SK-N-SH (cell line): Measurements from ENCODE around the gene TDRD5. TPM values are rescaled to one million over a fixed set of nuclear protein-coding genes. Genes with fewer than 3 reads are reported as not detected.
A peak's percentile ranks its signal among the peaks of the same experiment; 100 is the strongest.

Experiments
- CTCF ChIA-PET: fragments of 300-600, 350-600 bp; formaldehyde crosslinking; extraction: SDS; loops from one replicate; lab custom pipeline; 2021; lab: Yijun Ruan, JAX
- POLR2A ChIA-PET: fragments of 350-600 bp; sonication (Branson Sonifier 250); formaldehyde crosslinking; extraction: SDS; loops from one replicate; lab custom pipeline; 2020; ENCODE audit warnings: antibody characterized with exemption, inconsistent platforms; lab: Yijun Ruan, JAX
- DNase-seq: peaks from one replicate; pipeline ENCODE4 v3.0.0; 2012
- H2AFZ ChIP-seq: fragments of 200-600 bp; sonication (generic); 2 replicates; pipeline ENCODE4 v1.8.1; 2016; ENCODE audit warnings: antibody characterized with exemption, mild to moderate bottlenecking, low read depth
- H3F3A ChIP-seq: fragments of 200-600 bp; sonication (generic); replicated peaks from 2 replicates; pipeline ENCODE3; 2016; ENCODE audit warnings: antibody characterized with exemption, mild to moderate bottlenecking; ENCODE audit not compliant: insufficient read depth
- H3K27ac ChIP-seq, 2 experiments: fragments of 200-500 bp in 1 of 2; fragments of 200-600 bp in 1 of 2; sonication (Bioruptor generic) in 1 of 2; sonication (generic), shearing (Covaris generic) in 1 of 2; 2 replicates each; pipeline versions ENCODE4 v1.5.1 to v1.6.1; 2014 to 2016; ENCODE audit warnings: low read depth in 2 of 2, inconsistent platforms in 1 of 2, low read length in 1 of 2, mild to moderate bottlenecking in 1 of 2, mixed read lengths in 1 of 2
- H3K27me3 ChIP-seq: fragments of 200-600 bp; sonication (generic), shearing (Covaris generic); 2 replicates; pipeline ENCODE4 v1.6.1; 2016; ENCODE audit warnings: mixed run types; ENCODE audit not compliant: insufficient read depth
- H3K36me3 ChIP-seq, 2 experiments: fragments of 200-500 bp in 1 of 2; fragments of 200-600 bp in 1 of 2; sonication (Bioruptor generic) in 1 of 2; sonication (generic) in 1 of 2; replicated peaks in 1 of 2; 2 replicates each; pipeline versions ENCODE3 to v1.5.1; 2014 to 2016; ENCODE audit warnings: low read length in 1 of 2, mild to moderate bottlenecking in 1 of 2; ENCODE audit not compliant: insufficient read depth in 2 of 2, control insufficient read depth in 1 of 2
- H3K4me1 ChIP-seq, 2 experiments: fragments of 200-500 bp in 1 of 2; fragments of 200-600 bp in 1 of 2; sonication (Bioruptor generic) in 1 of 2; sonication (generic), shearing (Covaris generic) in 1 of 2; 2 replicates each; pipeline versions ENCODE4 v1.5.1 to v1.6.1; 2014 to 2016; ENCODE audit warnings: low read depth in 1 of 2, low read length in 1 of 2, mixed run types in 1 of 2; ENCODE audit not compliant: insufficient read depth in 2 of 2, control insufficient read depth in 1 of 2
- H3K4me2 ChIP-seq: fragments of 200-600 bp; sonication (generic), shearing (Covaris generic); 2 replicates; pipeline ENCODE4 v1.6.1; 2017; ENCODE audit warnings: mixed run types
- H3K4me3 ChIP-seq, 2 experiments: fragments of 200-500 bp in 1 of 2; fragments of 200-600 bp in 1 of 2; sonication (Bioruptor generic) in 1 of 2; sonication (generic), shearing (Covaris generic) in 1 of 2; 2 replicates each; pipeline versions ENCODE4 v1.5.1 to v1.8.1; 2014 to 2016; ENCODE audit warnings: low read depth in 2 of 2, inconsistent platforms in 1 of 2, low read length in 1 of 2, mild to moderate bottlenecking in 1 of 2, mixed read lengths in 1 of 2, moderate library complexity in 1 of 2
- H3K79me2 ChIP-seq: fragments of 200-600 bp; sonication (generic); 2 replicates; pipeline ENCODE4 v1.8.1; 2017; ENCODE audit warnings: mild to moderate bottlenecking; ENCODE audit not compliant: insufficient read depth
- H3K9ac ChIP-seq: fragments of 200-600 bp; sonication (generic); 2 replicates; pipeline ENCODE4 v1.6.1; 2017; ENCODE audit warnings: mixed run types
- H3K9me2 ChIP-seq: fragments of 200-600 bp; sonication (generic); 2 replicates; pipeline ENCODE4 v1.6.1; 2017; ENCODE audit warnings: mixed run types
- H3K9me3 ChIP-seq: fragments of 200-600 bp; sonication (generic); 2 replicates; pipeline ENCODE4 v1.6.1; 2017; ENCODE audit warnings: mixed run types, mild to moderate bottlenecking, moderate library complexity
- H4K20me1 ChIP-seq: fragments of 200-600 bp; sonication (generic); 2 replicates; pipeline ENCODE4 v1.6.1; 2017; ENCODE audit warnings: mild to moderate bottlenecking, mixed run types; ENCODE audit not compliant: insufficient read depth
- CHD2 ChIP-seq: fragments of 150-350 bp; IDR thresholded peaks from 2 replicates; pipeline ENCODE4 v1.6.1; 2018; ENCODE audit warnings: low read length; ENCODE audit not compliant: partially characterized antibody
- EZH2phosphoT487 ChIP-seq: fragments of 200-600 bp; sonication (generic); IDR thresholded peaks from 2 replicates; pipeline ENCODE4 v1.6.1; 2017; ENCODE audit warnings: low read depth, mixed run types, mild to moderate bottlenecking, antibody characterized with exemption, moderate library complexity, borderline replicate concordance
- JUND ChIP-seq: IDR thresholded peaks from 2 replicates; pipeline ENCODE4 v1.4.0; 2012
- MEF2A ChIP-seq: IDR thresholded peaks from 2 replicates; pipeline ENCODE4 v1.4.0; 2012; ENCODE audit warnings: low read depth, borderline replicate concordance
- MXI1 ChIP-seq: IDR thresholded peaks from 2 replicates; pipeline ENCODE4 v1.6.1; 2012; ENCODE audit warnings: mild to moderate bottlenecking, low read depth, low read length, improper control_type of control experiment
- NRF1 ChIP-seq: IDR thresholded peaks from 2 replicates; pipeline ENCODE4 v1.6.1; 2012; ENCODE audit warnings: low read depth, mild to moderate bottlenecking, low read length
- POLR2AphosphoS5 ChIP-seq: IDR thresholded peaks from 2 replicates; pipeline ENCODE4 v1.6.1; 2012; ENCODE audit warnings: low read depth, low read length
- RAD21 ChIP-seq: IDR thresholded peaks from 2 replicates; pipeline ENCODE4 v1.6.1; 2012; ENCODE audit warnings: mild to moderate bottlenecking, low read length
- RXRA ChIP-seq: IDR thresholded peaks from 2 replicates; pipeline ENCODE4 v1.4.0; 2012; ENCODE audit warnings: low read depth, mild to moderate bottlenecking, borderline replicate concordance
- TEAD4 ChIP-seq: IDR thresholded peaks from 2 replicates; pipeline ENCODE4 v1.4.0; 2012; ENCODE audit warnings: mild to moderate bottlenecking, borderline replicate concordance; ENCODE audit not compliant: insufficient read depth
- WGBS: methylation state at CpG from one replicate; pipeline ENCODE4 v1.1.6; 2017; ENCODE audit warnings: low lambda C conversion rate; 5-methylcytosine and 5-hydroxymethylcytosine counted together
- polyA plus RNA-seq, 3 experiments: library from polyadenylated mRNA; depleted of rRNA; stranded (reverse); fragments of >200 nt; gene quantifications; 2 replicates each; pipeline ENCODE4 v1.2.3, GENCODE V29; 2012
- TF ChIP-seq, protein P1 (sequence below): fragments of 150-350 bp; IDR thresholded peaks from 2 replicates; pipeline ENCODE4 v1.6.1; 2016; ENCODE audit warnings: mild to moderate bottlenecking, low read depth, low read length
- TF ChIP-seq, protein P2 (sequence below): IDR thresholded peaks from 2 replicates; pipeline ENCODE4 v1.4.0; 2012; ENCODE audit warnings: low read depth, borderline replicate concordance
- TF ChIP-seq, protein P3 (sequence below): fragments of 200-600 bp; sonication (generic); IDR thresholded peaks from 2 replicates; pipeline ENCODE4 v1.6.1; 2017; ENCODE audit warnings: antibody characterized with exemption, mild to moderate bottlenecking, moderate library complexity

The TDRD5 gene
- polyA plus RNA-seq, 1 of the 3 experiments (the other 2 are of a cell fraction): not detected

DNA sequence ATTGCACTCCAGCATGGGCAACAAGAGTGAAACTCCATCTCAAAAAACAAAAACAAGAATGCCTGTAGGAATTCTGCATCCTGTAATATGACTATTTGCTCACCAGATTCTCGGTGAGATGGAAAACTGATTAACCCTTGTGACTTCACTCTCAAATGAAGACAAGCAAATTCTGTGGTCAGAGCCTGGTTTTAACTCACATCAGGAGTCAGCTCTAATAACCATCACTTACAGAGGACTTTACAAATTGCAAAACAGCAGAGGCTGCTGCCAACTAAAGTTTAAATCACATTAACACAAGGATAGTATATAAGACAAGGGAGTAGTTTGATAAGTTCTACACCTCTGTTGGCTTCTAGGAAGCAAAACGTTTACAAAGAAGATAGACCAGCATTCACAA is 115.8 kb downstream of the TDRD5 start:
- Histone ChIP-seq H3K36me3 (no peaks in the 10 kb centered on the region), H3K9ac (no peak overlapping the region), H3K4me2 (no peak overlapping the region), H4K20me1 (no peaks in the 10 kb centered on the region), H3K27me3 (no peaks in the 10 kb centered on the region), H3K9me3 (no peaks in the 10 kb centered on the region), H3K4me1 (peaks cover 0 to 23% of the 10 kb centered on the region in 2 experiments; a peak in 2 of 4 replicates), H3K27ac (peak overlapping the region in 1 of 2 experiments; percentile 43; a peak in 1 of 4 replicates), H2AFZ (no peak overlapping the region), H3K9me2 (no peaks in the 10 kb centered on the region), H3F3A (no peaks in the 10 kb centered on the region), H3K79me2 (no peaks in the 10 kb centered on the region), H3K4me3 (no peak overlapping the region)
- no peak for TF ChIP-seq RAD21
- TF ChIP-seq RXRA: no peak
- CTCF ChIA-PET: interaction anchor here (1.8 to 16.1 kb wide), 9 partner anchors 17 to 472 kb away, joined by 7 to 862 read pairs (median 10); no protein-coding TSS in a partner anchor
- no peak for DNase-seq
- WGBS: 19% methylated on average over 2 of the region's 2 CpGs
- POLR2A ChIA-PET: interaction anchor here (2.3 kb wide), 1 partner anchor 103 kb away, joined by 11 read pairs; no protein-coding TSS in a partner anchor

DNA sequence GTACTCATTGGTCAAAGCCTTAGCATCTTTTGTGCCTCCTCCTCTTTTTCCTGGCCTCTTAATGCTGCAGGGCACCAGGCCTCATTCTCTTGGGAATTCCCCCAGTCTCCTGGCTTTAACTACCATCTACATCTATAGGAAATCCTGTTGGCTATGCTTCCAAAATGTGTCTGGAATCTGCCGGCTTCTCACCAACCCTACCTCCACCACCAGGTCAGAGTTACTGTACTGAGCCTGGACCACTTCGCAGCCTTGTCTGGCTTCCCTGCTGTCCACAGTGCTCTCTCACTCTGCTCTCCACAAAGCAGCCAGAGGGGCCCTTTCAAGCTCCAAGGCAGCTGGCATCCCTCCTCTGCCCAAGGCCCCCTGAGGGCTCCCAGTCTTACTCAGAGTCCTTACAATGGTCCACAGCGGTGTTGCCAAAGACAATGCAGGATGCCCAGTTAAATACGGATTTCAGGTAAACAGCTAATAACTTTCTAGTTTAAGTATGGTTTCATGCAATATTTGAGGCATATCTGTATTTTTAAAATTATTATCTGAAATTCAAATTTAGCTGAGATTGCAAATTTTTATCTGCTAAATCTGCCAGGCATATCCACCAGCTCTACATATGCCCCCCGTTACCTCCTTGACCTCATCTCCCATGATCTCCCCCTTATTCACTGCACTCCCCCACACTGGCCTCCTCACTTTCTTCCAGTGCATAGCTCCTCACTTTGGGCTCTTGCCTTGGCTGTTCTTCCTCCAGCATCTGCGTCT is 117.0 kb downstream of the TDRD5 start:
- WGBS: 56% methylated on average over 6 of the region's 6 CpGs
- DNase-seq: no peak
- Histone ChIP-seq H3K36me3 (no peaks in the 10 kb centered on the region), H3K27ac (peak overlapping the region in 1 of 2 experiments; percentile 84; a peak in 1 of 4 replicates), H3K9me2 (no peaks in the 10 kb centered on the region), H3K4me1 (peaks cover 0 to 23% of the 10 kb centered on the region in 2 experiments; a peak in 2 of 4 replicates), H4K20me1 (no peaks in the 10 kb centered on the region), H3K9me3 (no peaks in the 10 kb centered on the region), H3K9ac (no peak overlapping the region), H3K4me2 (no peak overlapping the region), H3K4me3 (no peak overlapping the region), H2AFZ (no peak overlapping the region), H3F3A (no peaks in the 10 kb centered on the region), H3K79me2 (no peaks in the 10 kb centered on the region), H3K27me3 (no peaks in the 10 kb centered on the region)
- TF ChIP-seq, protein P1, sequence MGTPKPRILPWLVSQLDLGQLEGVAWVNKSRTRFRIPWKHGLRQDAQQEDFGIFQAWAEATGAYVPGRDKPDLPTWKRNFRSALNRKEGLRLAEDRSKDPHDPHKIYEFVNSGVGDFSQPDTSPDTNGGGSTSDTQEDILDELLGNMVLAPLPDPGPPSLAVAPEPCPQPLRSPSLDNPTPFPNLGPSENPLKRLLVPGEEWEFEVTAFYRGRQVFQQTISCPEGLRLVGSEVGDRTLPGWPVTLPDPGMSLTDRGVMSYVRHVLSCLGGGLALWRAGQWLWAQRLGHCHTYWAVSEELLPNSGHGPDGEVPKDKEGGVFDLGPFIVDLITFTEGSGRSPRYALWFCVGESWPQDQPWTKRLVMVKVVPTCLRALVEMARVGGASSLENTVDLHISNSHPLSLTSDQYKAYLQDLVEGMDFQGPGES: no peak
- TF ChIP-seq, protein P2, sequence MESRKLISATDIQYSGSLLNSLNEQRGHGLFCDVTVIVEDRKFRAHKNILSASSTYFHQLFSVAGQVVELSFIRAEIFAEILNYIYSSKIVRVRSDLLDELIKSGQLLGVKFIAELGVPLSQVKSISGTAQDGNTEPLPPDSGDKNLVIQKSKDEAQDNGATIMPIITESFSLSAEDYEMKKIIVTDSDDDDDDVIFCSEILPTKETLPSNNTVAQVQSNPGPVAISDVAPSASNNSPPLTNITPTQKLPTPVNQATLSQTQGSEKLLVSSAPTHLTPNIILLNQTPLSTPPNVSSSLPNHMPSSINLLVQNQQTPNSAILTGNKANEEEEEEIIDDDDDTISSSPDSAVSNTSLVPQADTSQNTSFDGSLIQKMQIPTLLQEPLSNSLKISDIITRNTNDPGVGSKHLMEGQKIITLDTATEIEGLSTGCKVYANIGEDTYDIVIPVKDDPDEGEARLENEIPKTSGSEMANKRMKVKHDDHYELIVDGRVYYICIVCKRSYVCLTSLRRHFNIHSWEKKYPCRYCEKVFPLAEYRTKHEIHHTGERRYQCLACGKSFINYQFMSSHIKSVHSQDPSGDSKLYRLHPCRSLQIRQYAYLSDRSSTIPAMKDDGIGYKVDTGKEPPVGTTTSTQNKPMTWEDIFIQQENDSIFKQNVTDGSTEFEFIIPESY: no peak
- TF ChIP-seq CHD2 (no peak), RXRA (no peak), MEF2A (no peak), EZH2phosphoT487 (no peak), POLR2AphosphoS5 (no peak), NRF1 (no peak), TEAD4 (no peak), JUND (no peak), MXI1 (no peak)
- TF ChIP-seq, protein P3, sequence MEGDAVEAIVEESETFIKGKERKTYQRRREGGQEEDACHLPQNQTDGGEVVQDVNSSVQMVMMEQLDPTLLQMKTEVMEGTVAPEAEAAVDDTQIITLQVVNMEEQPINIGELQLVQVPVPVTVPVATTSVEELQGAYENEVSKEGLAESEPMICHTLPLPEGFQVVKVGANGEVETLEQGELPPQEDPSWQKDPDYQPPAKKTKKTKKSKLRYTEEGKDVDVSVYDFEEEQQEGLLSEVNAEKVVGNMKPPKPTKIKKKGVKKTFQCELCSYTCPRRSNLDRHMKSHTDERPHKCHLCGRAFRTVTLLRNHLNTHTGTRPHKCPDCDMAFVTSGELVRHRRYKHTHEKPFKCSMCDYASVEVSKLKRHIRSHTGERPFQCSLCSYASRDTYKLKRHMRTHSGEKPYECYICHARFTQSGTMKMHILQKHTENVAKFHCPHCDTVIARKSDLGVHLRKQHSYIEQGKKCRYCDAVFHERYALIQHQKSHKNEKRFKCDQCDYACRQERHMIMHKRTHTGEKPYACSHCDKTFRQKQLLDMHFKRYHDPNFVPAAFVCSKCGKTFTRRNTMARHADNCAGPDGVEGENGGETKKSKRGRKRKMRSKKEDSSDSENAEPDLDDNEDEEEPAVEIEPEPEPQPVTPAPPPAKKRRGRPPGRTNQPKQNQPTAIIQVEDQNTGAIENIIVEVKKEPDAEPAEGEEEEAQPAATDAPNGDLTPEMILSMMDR: no peak
- CTCF ChIA-PET: interaction anchor here (1.0 to 16.1 kb wide), 10 partner anchors 19 to 988 kb away, joined by 3 to 862 read pairs (median 5); no protein-coding TSS in a partner anchor
- POLR2A ChIA-PET: interaction anchor here (0.8 to 2.8 kb wide), 6 partner anchors 34 to 109 kb away, joined by 3 to 13 read pairs (median 4); partner anchors contain the start of gene FAM163A
